ENCODE results near the gene DDR1.

Gene DDR1

DNA sequence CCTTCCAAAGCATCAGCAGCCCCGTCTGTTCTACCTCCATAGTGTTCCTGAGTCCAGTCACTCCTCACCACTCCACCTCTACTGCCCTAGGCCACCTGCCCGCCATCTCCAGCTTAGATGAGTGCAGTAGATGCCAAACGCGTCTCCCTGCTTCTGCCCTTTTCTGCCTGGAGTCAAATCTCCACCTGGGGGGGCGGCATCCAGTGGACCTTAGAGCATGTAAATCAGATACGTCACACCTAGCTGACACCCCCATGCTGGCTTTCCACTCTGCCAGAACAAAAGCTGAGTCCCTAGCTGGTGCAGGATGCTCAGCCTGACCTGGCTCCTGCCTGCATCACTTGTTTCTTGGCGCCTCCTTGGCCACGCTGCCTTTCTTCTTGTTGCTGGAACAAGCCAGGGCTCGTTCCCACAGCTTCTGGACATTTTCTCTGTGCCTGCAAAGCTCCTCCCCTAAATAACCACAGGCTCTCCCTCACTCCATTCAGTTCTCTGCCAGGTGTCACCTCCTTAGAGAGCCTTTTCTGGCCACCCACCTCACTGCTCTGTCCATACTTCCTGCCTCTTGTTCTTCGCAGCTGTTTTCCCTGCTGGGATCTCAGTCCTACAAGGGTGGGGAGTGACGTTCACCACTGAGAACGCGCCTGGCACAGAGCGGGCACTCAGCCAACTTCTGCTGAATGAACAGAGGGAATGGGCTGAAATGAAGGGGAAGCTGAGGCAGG, 5.8 kb downstream of the DDR1 start:
- TF ChIP-seq, protein P1, sequence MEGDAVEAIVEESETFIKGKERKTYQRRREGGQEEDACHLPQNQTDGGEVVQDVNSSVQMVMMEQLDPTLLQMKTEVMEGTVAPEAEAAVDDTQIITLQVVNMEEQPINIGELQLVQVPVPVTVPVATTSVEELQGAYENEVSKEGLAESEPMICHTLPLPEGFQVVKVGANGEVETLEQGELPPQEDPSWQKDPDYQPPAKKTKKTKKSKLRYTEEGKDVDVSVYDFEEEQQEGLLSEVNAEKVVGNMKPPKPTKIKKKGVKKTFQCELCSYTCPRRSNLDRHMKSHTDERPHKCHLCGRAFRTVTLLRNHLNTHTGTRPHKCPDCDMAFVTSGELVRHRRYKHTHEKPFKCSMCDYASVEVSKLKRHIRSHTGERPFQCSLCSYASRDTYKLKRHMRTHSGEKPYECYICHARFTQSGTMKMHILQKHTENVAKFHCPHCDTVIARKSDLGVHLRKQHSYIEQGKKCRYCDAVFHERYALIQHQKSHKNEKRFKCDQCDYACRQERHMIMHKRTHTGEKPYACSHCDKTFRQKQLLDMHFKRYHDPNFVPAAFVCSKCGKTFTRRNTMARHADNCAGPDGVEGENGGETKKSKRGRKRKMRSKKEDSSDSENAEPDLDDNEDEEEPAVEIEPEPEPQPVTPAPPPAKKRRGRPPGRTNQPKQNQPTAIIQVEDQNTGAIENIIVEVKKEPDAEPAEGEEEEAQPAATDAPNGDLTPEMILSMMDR (IDR thresholded peaks at IDR 0.05; ENCODE audit: low read depth, low read length), result no peak
- H3K4me3 ChIP-seq (ENCODE audit: low read depth, low read length), result no peak overlapping the region

DNA sequence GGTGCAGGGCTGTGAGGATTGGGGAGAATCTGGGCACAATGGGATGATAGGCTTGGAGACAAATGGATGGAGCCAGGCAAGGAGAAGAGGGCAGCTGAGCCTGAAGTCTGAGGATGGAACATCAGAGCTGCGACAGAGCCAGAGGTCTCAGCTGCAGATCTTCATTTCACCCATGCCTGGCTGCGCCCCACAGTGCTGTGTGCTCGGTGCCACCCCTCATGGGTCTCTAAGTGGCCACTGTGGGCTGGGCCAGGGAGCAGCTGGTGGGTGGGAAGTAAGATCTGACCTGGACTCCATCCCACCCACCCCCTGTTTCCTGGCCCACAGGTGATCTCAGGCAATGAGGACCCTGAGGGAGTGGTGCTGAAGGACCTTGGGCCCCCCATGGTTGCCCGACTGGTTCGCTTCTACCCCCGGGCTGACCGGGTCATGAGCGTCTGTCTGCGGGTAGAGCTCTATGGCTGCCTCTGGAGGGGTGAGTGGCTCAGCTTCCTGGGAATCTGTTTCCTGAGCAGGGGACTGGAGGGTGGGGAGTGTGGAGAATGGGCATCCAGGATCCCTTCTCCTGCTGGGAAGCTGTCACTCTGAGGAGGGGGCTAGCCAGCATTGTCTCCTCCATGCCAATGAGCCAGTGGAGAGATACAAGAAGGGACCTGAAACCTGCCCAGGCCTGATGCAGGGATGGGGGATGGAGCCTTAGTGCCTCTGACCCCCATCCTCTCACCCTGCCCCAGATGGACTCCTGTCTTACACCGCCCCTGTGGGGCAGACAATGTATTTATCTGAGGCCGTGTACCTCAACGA, 6.5 kb downstream of the DDR1 start:
- TF ChIP-seq, protein P1 (IDR thresholded peaks at IDR 0.05; ENCODE audit: low read depth, low read length), result no peak
- no peak overlapping the region for H3K4me3 ChIP-seq (ENCODE audit: low read depth, low read length)

DNA sequence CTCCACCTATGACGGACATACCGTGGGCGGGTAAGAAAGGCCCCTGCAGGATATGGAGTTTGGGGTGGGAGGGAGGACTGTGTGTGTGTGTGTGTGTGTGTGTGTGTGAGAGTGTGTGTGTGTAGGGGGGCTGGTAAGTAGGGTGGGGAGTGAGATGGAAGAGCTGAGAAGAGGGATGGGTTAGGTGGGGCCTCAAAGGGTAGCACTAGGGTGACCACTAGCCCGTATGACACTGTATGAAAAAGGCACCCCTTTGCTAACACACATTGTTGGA, 7.1 kb downstream of the DDR1 start:
- TF ChIP-seq, protein P1 (IDR thresholded peaks at IDR 0.05; ENCODE audit: low read depth, low read length), result no peak
- no peak overlapping the region for H3K4me3 ChIP-seq (ENCODE audit: low read depth, low read length)

DNA sequence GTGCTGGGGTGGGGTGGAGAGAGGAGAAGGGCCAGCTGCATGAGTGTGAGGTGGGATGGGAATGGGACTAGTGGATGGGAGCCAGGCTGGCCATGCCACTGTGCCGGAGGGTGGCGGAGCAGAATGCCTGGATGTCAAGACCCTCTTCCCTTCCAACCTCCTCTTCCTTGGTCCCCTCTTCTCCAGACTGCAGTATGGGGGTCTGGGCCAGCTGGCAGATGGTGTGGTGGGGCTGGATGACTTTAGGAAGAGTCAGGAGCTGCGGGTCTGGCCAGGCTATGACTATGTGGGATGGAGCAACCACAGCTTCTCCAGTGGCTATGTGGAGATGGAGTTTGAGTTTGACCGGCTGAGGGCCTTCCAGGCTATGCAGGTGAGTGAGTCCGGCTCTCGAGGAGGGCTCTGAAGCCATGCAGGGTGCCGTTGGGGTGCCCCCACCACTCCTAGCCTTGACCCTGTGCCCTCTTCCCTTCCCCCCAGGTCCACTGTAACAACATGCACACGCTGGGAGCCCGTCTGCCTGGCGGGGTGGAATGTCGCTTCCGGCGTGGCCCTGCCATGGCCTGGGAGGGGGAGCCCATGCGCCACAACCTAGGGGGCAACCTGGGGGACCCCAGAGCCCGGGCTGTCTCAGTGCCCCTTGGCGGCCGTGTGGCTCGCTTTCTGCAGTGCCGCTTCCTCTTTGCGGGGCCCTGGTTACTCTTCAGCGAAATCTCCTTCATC, 7.7 kb downstream of the DDR1 start:
- TF ChIP-seq, protein P1 (IDR thresholded peaks at IDR 0.05; ENCODE audit: low read depth, low read length), result no peak
- H3K4me3 ChIP-seq (ENCODE audit: low read depth, low read length), result no peak overlapping the region

DNA sequence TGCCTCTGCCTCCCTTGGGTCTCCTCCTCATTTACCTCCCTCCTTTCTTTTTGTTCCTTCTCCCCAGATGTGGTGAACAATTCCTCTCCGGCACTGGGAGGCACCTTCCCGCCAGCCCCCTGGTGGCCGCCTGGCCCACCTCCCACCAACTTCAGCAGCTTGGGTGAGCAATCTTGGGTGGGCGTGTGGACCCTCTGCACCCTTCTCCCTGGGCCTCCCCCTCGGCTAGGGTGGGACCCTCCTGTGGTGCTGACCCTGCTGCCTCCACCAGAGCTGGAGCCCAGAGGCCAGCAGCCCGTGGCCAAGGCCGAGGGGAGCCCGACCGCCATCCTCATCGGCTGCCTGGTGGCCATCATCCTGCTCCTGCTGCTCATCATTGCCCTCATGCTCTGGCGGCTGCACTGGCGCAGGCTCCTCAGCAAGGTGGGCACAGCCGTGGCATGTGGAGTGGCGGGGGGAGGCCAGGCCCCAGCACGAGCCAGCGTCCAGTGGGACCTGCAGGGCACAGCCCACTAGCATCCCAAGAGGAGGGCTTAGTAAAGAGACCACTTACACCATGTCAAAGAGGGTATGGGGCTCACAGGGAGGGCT, 8.8 kb downstream of the DDR1 start:
- TF ChIP-seq, protein P1 (IDR thresholded peaks at IDR 0.05; ENCODE audit: low read depth, low read length), result no peak
- no peak overlapping the region for H3K4me3 ChIP-seq (ENCODE audit: low read depth, low read length)

DNA sequence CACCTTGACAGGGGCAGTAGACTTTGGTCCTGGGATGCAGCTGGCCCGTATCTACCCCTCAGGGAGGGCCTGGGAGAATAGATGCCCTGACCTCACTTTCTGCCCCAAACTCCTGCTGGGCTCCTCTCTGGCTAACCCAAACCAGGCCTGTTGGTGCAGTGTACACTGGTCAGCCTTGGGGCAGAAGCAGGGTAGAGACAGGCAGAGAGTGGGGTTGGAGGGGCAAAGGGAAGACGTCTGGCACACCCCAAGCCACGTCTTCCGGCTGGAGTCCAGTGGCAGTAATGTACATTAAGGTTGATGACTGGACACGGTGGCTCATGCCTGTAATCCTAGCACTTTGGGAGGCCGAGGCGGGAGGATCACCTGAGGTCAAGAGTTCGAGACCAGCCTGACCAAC, 9.3 kb downstream of the DDR1 start:
- H3K4me3 ChIP-seq (ENCODE audit: low read depth, low read length), result no peak overlapping the region
- TF ChIP-seq, protein P1 (IDR thresholded peaks at IDR 0.05; ENCODE audit: low read depth, low read length), result no peak
